ENCODE data around the gene COTL1.

GRCh38 chr16:84593825-84594724 lies 23.8 kb downstream of the COTL1 start:
- TF ChIP-seq POLR2A (IDR thresholded peaks at IDR 0.05; ENCODE audit: low read length) (no peak), GATA1 (IDR thresholded peaks at IDR 0.05; ENCODE audit: low read depth, low read length) (no peak)
